ENCODE data around the gene GNAT1. TPM values are rescaled to one million over a fixed set of nuclear protein-coding genes. Genes with fewer than 3 reads are reported as not detected.
A peak's percentile ranks its signal among the peaks of the same experiment; 100 is the strongest.

The GNAT1 gene
- total RNA-seq, 4 donors from 2014 or later, result not detected

GRCh38 chr3:50184242-50184978 is 7.0 kb upstream of the GNAT1 start:
- Histone ChIP-seq H3K4me3 (no peak overlapping the region), H3K36me3 (peaks cover 0 to 7% (median 0%) of the 10 kb centered on the region in 3 donors), H3K9me3 (no peaks in the 10 kb centered on the region), H3K4me1 (peaks cover 0 to 3% (median 0%) of the 10 kb centered on the region in 4 donors), H3K27ac (no peak overlapping the region), H3K27me3 (no peaks in the 10 kb centered on the region)
- DNase-seq, result no peak
- no peak for TF ChIP-seq POLR2A (IDR thresholded peaks at IDR 0.05)
- TF ChIP-seq, protein P1, sequence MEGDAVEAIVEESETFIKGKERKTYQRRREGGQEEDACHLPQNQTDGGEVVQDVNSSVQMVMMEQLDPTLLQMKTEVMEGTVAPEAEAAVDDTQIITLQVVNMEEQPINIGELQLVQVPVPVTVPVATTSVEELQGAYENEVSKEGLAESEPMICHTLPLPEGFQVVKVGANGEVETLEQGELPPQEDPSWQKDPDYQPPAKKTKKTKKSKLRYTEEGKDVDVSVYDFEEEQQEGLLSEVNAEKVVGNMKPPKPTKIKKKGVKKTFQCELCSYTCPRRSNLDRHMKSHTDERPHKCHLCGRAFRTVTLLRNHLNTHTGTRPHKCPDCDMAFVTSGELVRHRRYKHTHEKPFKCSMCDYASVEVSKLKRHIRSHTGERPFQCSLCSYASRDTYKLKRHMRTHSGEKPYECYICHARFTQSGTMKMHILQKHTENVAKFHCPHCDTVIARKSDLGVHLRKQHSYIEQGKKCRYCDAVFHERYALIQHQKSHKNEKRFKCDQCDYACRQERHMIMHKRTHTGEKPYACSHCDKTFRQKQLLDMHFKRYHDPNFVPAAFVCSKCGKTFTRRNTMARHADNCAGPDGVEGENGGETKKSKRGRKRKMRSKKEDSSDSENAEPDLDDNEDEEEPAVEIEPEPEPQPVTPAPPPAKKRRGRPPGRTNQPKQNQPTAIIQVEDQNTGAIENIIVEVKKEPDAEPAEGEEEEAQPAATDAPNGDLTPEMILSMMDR (IDR thresholded peaks at IDR 0.05), result no peak

DNA sequence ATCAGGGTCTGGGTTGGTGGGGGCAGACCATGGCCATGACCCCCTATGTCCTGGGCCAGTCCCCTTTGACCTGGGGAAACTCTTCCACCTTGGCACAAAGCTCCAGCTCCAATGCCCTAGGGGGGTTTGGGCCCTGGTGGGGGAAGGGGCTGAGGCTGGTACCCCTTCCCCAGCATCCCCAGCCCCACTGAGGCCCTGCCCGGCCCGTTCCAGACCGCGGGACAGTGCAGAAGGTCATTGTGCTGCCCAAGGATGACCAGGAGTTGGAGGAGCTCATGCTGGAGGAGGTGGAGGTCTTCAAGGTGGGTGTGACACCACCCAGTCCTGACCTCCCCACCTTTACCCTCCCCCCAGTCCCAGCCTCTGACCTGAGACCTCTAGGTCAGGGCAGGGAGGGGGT is 6.2 kb upstream of the GNAT1 start:
- H3K27ac ChIP-seq, result no peak overlapping the region
- H3K27me3 ChIP-seq, result no peaks in the 10 kb centered on the region
- H3K4me1 ChIP-seq, result no peaks in the 10 kb centered on the region
- DNase-seq, result no peak
- H3K4me3 ChIP-seq, result no peak overlapping the region
- H3K9me3 ChIP-seq, result no peaks in the 10 kb centered on the region
- H3K36me3 ChIP-seq, result peaks cover 0 to 7% (median 0%) of the 10 kb centered on the region in 3 donors
- TF ChIP-seq, protein P1 (IDR thresholded peaks at IDR 0.05), result no peak
- no peak for TF ChIP-seq POLR2A (IDR thresholded peaks at IDR 0.05)

DNA sequence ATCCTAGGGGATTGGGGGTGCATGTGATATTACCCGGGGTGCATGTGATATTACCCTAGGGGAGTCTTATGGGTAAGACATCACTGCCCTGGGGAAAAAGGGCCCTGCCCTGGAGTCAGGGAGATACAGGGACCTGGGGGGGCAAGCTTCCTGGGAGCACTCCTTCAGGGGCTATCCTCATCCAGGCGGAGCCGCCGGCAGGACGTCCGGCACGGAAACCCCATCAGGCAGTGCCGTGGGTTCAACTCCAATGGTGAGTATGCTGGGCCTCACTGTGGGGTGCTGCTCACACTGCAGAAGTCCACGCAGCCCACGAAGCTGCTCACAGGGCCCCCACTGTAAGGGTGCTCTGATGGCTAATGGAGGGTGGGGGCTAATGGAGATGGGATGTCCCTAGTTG is 5.3 kb upstream of the GNAT1 start:
- Histone ChIP-seq H3K4me3 (no peak overlapping the region), H3K4me1 (no peaks in the 10 kb centered on the region), H3K36me3 (peaks cover 0 to 7% (median 0%) of the 10 kb centered on the region in 3 donors), H3K9me3 (no peaks in the 10 kb centered on the region), H3K27me3 (no peaks in the 10 kb centered on the region), H3K27ac (no peak overlapping the region)
- DNase-seq, result no peak
- TF ChIP-seq POLR2A (IDR thresholded peaks at IDR 0.05), result no peak
- TF ChIP-seq, protein P1 (IDR thresholded peaks at IDR 0.05), result no peak

DNA sequence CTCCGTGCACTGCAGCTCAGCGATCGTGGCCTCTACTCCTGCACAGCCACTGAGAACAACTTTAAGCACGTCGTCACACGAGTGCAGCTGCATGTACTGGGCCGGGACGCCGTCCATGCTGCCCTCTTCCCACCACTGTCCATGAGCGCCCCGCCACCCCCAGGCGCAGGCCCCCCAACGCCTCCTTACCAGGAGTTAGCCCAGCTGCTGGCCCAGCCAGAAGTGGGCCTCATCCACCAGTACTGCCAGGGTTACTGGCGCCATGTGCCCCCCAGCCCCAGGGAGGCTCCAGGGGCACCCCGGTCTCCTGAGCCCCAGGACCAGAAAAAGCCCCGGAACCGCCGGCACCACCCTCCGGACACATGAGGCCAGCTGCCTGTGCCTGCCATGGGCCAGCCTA is 3.7 kb upstream of the GNAT1 start:
- H3K9me3 ChIP-seq, result no peaks in the 10 kb centered on the region
- H3K36me3 ChIP-seq, result peaks cover 0 to 7% (median 0%) of the 10 kb centered on the region in 3 donors
- no peak overlapping the region for H3K4me3 ChIP-seq
- peaks cover 0 to under 1% (median 0%) of the 10 kb centered on the region in 4 donors for H3K4me1 ChIP-seq
- DNase-seq, result no peak
- H3K27ac ChIP-seq, result no peak overlapping the region
- no peaks in the 10 kb centered on the region for H3K27me3 ChIP-seq
- no peak for TF ChIP-seq POLR2A (IDR thresholded peaks at IDR 0.05)
- TF ChIP-seq, protein P1 (IDR thresholded peaks at IDR 0.05), result no peak

DNA sequence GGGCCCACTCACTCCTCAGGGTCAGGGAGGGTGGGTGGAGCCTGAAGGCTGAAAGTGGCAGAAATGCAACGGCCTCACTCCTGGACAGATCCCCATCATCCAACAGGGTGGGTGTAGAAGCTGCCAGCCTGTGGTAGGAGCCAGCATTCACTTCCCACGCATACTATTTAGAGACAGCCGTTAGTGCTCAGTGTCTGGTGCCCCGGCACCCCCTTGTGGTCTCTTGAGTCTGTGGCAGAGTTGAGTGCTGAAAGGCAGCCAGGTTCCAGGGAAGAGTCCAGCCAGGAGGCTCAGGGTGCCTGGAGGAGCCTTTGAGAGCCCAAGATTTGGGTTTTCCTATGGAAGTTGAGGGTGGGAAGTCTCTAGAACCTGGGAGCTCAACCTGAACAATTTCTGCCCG is 2.1 kb upstream of the GNAT1 start:
- peak; percentile 19 to 87 (median 83) for DNase-seq
- peaks cover 0 to 7% (median 0%) of the 10 kb centered on the region in 3 donors for H3K36me3 ChIP-seq
- H3K27ac ChIP-seq, result no peak overlapping the region
- peaks cover 0 to 15% of the 10 kb centered on the region in 2 donors for H3K27me3 ChIP-seq
- H3K9me3 ChIP-seq, result no peaks in the 10 kb centered on the region
- H3K4me3 ChIP-seq, result no peak overlapping the region
- TF ChIP-seq, protein P1 (IDR thresholded peaks at IDR 0.05), result peak in 4 of 6 experiments; percentile 53 to 93 (median 90)
- TF ChIP-seq POLR2A (IDR thresholded peaks at IDR 0.05), result no peak
- peaks cover 0 to 14% (median 5%) of the 10 kb centered on the region in 4 donors for H3K4me1 ChIP-seq
